Measurements from ENCODE around the gene GMIP.

GMIP gene

DNA sequence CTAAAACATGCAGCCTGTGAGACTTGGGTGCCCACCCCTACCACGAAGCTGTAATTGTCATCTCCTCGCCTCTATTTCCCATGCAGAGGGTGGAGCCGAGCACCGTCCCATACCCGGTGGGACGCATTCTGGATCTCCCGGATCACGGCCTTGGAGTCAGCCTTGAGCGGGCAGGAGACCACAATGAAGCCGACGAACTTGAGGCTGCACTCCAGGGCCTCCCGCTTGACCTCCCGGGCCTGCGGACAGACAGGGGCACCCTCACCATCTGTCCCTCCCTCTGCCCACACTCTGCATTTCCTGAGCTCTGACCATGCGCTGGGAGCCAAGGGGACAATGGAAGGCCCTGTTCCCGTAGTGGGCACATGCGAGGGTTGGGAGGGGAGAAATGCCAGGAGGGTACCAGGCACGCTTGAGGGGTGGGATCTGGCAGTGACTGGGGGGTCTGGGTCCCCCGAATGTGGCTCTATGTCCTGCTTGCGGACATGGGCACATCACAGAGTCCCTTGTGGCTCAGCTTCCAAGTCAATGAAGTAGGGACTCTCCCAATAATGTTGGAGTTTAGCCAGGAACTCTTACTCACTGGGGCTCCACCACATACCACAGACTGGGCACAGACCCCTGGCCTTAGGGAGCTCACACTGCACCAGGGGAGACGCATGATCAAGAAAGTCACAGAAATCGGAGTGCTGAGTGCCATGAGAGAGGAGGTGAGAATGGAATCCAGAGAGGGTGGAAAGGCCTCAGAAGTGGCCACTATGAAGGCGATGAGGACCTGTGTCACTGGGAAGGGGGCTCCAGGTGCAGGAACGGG lies 9.2 kb upstream of the GMIP start:
- no peak overlapping the region for H3K4me3 ChIP-seq (replicated peaks; ENCODE audit: insufficient read depth, low read length)
- H3K27ac ChIP-seq (replicated peaks): no peak overlapping the region
- no peaks in the 10 kb centered on the region for H3K27me3 ChIP-seq (ENCODE audit: insufficient read depth, poor library complexity, severe bottlenecking)
- DNase-seq (ENCODE audit: low read depth in 1 of 2, low spot score in 1 of 2): no peak
- TF ChIP-seq CTCF (IDR thresholded peaks at IDR 0.05; ENCODE audit: insufficient read depth, low read length) (no peak), GABPA (IDR thresholded peaks at IDR 0.05; ENCODE audit: low read depth) (no peak), POLR2AphosphoS5 (IDR thresholded peaks at IDR 0.05; ENCODE audit: low read depth) (0 out of 2 replicates have a peak, but pooled peaks have one; percentile 9)
- TF ChIP-seq, protein P1, sequence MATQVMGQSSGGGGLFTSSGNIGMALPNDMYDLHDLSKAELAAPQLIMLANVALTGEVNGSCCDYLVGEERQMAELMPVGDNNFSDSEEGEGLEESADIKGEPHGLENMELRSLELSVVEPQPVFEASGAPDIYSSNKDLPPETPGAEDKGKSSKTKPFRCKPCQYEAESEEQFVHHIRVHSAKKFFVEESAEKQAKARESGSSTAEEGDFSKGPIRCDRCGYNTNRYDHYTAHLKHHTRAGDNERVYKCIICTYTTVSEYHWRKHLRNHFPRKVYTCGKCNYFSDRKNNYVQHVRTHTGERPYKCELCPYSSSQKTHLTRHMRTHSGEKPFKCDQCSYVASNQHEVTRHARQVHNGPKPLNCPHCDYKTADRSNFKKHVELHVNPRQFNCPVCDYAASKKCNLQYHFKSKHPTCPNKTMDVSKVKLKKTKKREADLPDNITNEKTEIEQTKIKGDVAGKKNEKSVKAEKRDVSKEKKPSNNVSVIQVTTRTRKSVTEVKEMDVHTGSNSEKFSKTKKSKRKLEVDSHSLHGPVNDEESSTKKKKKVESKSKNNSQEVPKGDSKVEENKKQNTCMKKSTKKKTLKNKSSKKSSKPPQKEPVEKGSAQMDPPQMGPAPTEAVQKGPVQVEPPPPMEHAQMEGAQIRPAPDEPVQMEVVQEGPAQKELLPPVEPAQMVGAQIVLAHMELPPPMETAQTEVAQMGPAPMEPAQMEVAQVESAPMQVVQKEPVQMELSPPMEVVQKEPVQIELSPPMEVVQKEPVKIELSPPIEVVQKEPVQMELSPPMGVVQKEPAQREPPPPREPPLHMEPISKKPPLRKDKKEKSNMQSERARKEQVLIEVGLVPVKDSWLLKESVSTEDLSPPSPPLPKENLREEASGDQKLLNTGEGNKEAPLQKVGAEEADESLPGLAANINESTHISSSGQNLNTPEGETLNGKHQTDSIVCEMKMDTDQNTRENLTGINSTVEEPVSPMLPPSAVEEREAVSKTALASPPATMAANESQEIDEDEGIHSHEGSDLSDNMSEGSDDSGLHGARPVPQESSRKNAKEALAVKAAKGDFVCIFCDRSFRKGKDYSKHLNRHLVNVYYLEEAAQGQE (IDR thresholded peaks at IDR 0.05; ENCODE audit: insufficient replicate concordance, low read depth): no peak

DNA sequence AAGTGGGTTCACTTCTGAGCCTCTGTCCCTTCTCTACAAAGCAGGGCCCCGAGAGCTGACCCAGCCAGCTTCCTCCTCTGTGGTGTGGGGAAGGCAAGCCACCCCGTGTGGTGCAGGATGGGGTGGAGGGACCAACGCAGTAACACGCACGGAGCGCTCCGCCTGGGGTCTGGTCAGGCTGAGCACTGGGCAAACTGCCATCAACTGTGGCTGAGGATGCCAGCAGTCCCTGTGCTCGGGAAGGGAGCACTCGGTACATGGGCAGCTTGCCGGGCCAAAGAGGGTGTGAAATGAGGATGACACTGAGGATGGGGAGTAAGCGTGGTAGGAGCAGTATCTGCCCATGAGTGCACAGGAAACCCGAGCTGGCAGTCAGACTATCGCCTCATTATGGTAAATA lies 7.6 kb upstream of the GMIP start:
- Histone ChIP-seq H3K4me3 (replicated peaks; ENCODE audit: insufficient read depth, low read length) (no peak overlapping the region), H3K27me3 (ENCODE audit: insufficient read depth, poor library complexity, severe bottlenecking) (no peaks in the 10 kb centered on the region)
- TF ChIP-seq SPI1 (IDR thresholded peaks at IDR 0.05; ENCODE audit: borderline replicate concordance, low read depth) (no peak), POLR2AphosphoS5 (IDR thresholded peaks at IDR 0.05; ENCODE audit: low read depth) (no peak), CTCF (IDR thresholded peaks at IDR 0.05; ENCODE audit: insufficient read depth, low read length) (no peak), GABPA (IDR thresholded peaks at IDR 0.05; ENCODE audit: low read depth) (no peak)
- TF ChIP-seq, protein P1 (IDR thresholded peaks at IDR 0.05; ENCODE audit: insufficient replicate concordance, low read depth): no peak

GRCh38 chr19:19650331-19650730 lies 6.9 kb upstream of the GMIP start:
- Histone ChIP-seq H3K27ac (replicated peaks) (peak overlapping the region; percentile 48), H3K27me3 (ENCODE audit: insufficient read depth, poor library complexity, severe bottlenecking) (no peaks in the 10 kb centered on the region), H3K4me3 (replicated peaks; ENCODE audit: insufficient read depth, low read length) (no peak overlapping the region)
- DNase-seq (ENCODE audit: low read depth in 1 of 2, low spot score in 1 of 2): peak in 1 of 2 experiments; percentile 56
- TF ChIP-seq GABPA (IDR thresholded peaks at IDR 0.05; ENCODE audit: low read depth) (no peak), POLR2AphosphoS5 (IDR thresholded peaks at IDR 0.05; ENCODE audit: low read depth) (no peak), CTCF (IDR thresholded peaks at IDR 0.05; ENCODE audit: insufficient read depth, low read length) (no peak), SPI1 (IDR thresholded peaks at IDR 0.05; ENCODE audit: borderline replicate concordance, low read depth) (peak; percentile 95)
- TF ChIP-seq, protein P1 (IDR thresholded peaks at IDR 0.05; ENCODE audit: insufficient replicate concordance, low read depth): no peak

More for the DNA sequence above, 7.6 kb upstream of the GMIP start:
- H3K27ac ChIP-seq (replicated peaks): peak overlapping the region; percentile 48
- peak in 1 of 2 experiments; percentile 69 for DNase-seq (ENCODE audit: low read depth in 1 of 2, low spot score in 1 of 2)

Data from HL-60 (cell line).